Neuronal stem cell (in vitro differentiated cells): ENCODE results near the gene PCP4L1. TPM values are rescaled to one million over a fixed set of nuclear protein-coding genes. Genes with fewer than 3 reads are reported as not detected.

Source experiments
- DNase-seq: peaks from one replicate; pipeline ENCODE4 v3.0.0-alpha.2; 2013; ENCODE audit warnings: low spot score
- H2AFZ ChIP-seq: one replicate; pipeline ENCODE4 v1.6.1; 2013; ENCODE audit warnings: mild to moderate bottlenecking, low read length, inconsistent platforms
- H2AK5ac ChIP-seq: 2 replicates; pipeline ENCODE4 v1.6.1; 2013; ENCODE audit warnings: low read depth, mild to moderate bottlenecking, inconsistent platforms, low read length, moderate library complexity, mixed read lengths
- H2BK120ac ChIP-seq: 2 replicates; pipeline ENCODE4 v1.6.1; 2013; ENCODE audit warnings: low read depth, mild to moderate bottlenecking, inconsistent platforms, low read length, moderate library complexity, mixed read lengths
- H2BK12ac ChIP-seq: one replicate; pipeline ENCODE4 v1.6.1; 2013; ENCODE audit warnings: low read length, inconsistent platforms
- H2BK15ac ChIP-seq: 2 replicates; pipeline ENCODE4 v1.6.1; 2013; ENCODE audit warnings: mild to moderate bottlenecking, low read length, inconsistent platforms, mixed read lengths
- H2BK5ac ChIP-seq: one replicate; pipeline ENCODE4 v1.6.1; 2013; ENCODE audit warnings: inconsistent platforms, mild to moderate bottlenecking, low read length, moderate library complexity
- H3K14ac ChIP-seq: one replicate; pipeline ENCODE4 v1.6.1; 2013; ENCODE audit warnings: low read length, inconsistent platforms
- H3K18ac ChIP-seq: 2 replicates; pipeline ENCODE4 v1.6.1; 2013; ENCODE audit warnings: low read length, inconsistent platforms
- H3K23ac ChIP-seq: 2 replicates; pipeline ENCODE4 v1.6.1; 2013; ENCODE audit warnings: low read depth, mild to moderate bottlenecking, mixed read lengths, low read length, inconsistent platforms; ENCODE audit not compliant: poor library complexity
- H3K27ac ChIP-seq: replicated peaks from 3 replicates; pipeline ENCODE4 v1.5.1; 2013; ENCODE audit warnings: low read length, inconsistent platforms
- H3K27me3 ChIP-seq, 3 experiments: 2 replicates each; pipeline ENCODE4 v1.6.1; 2013; ENCODE audit warnings: low read length in 3 of 3, mild to moderate bottlenecking in 2 of 3, inconsistent platforms in 1 of 3, low read depth in 1 of 3, mixed read lengths in 1 of 3, moderate library complexity in 1 of 3; ENCODE audit not compliant: control insufficient read depth in 3 of 3, insufficient read depth in 3 of 3
- H3K36me3 ChIP-seq, 2 donors: replicated peaks in 1 of 2; 2 replicates each; pipeline ENCODE4 v1.6.1; 2013; ENCODE audit warnings: low read length in 2 of 2; ENCODE audit not compliant: control insufficient read depth in 2 of 2, insufficient read depth in 2 of 2
- H3K4ac ChIP-seq: 2 replicates; pipeline ENCODE4 v1.6.1; 2013; ENCODE audit warnings: inconsistent platforms, mild to moderate bottlenecking, low read length, moderate library complexity
- H3K4me1 ChIP-seq, 2 donors: 1 replicate in 1 of 2; 2 replicates in 1 of 2; pipeline ENCODE4 v1.6.1; 2013; ENCODE audit warnings: low read length in 2 of 2, low read depth in 1 of 2; ENCODE audit not compliant: control insufficient read depth in 2 of 2, insufficient read depth in 1 of 2
- H3K4me2 ChIP-seq: one replicate; pipeline ENCODE4 v1.6.1; 2013; ENCODE audit warnings: mild to moderate bottlenecking, low read length, inconsistent platforms; ENCODE audit not compliant: insufficient read depth, poor library complexity, severe bottlenecking
- H3K4me3 ChIP-seq, 2 donors: 2 replicates each; pipeline ENCODE4 v1.5.1; 2013; ENCODE audit warnings: low read length in 2 of 2, mild to moderate bottlenecking in 2 of 2, inconsistent platforms in 1 of 2, moderate library complexity in 1 of 2
- H3K79me1 ChIP-seq: one replicate; pipeline ENCODE4 v1.6.1; 2013; ENCODE audit warnings: low read depth, mild to moderate bottlenecking, inconsistent platforms, low read length, moderate library complexity
- H3K9ac ChIP-seq: one replicate; pipeline ENCODE4 v1.6.1; 2013; ENCODE audit warnings: mild to moderate bottlenecking, low read depth, low read length, inconsistent platforms; ENCODE audit not compliant: poor library complexity
- H3K9me3 ChIP-seq, 2 donors: replicated peaks in 1 of 2; 2 replicates each; pipeline versions ENCODE3 to v1.6.1; 2013; ENCODE audit warnings: low read length in 2 of 2, mild to moderate bottlenecking in 2 of 2, inconsistent platforms in 1 of 2, low read depth in 1 of 2, mixed read lengths in 1 of 2, moderate library complexity in 1 of 2; ENCODE audit not compliant: control insufficient read depth in 2 of 2, insufficient read depth in 1 of 2
- H4K8ac ChIP-seq: one replicate; pipeline ENCODE4 v1.6.1; 2013; ENCODE audit warnings: low read depth, mild to moderate bottlenecking, inconsistent platforms, low read length, moderate library complexity
- H4K91ac ChIP-seq: one replicate; pipeline ENCODE4 v1.6.1; 2013; ENCODE audit warnings: low read length, low read depth, mild to moderate bottlenecking, inconsistent platforms; ENCODE audit not compliant: poor library complexity
- WGBS, 2 donors: extraction: QIAGEN DNeasy Blood & Tissue Kit; methylation state at CpG; one replicate each; pipeline ENCODE4 v1.1.7; 2013; ENCODE audit warnings: missing lambda C conversion rate in 2 of 2, mixed read lengths in 1 of 2; ENCODE audit not compliant: insufficient read length in 2 of 2, insufficient replicate concordance in 1 of 2; ENCODE audit errors: extremely low coverage in 2 of 2; 5-methylcytosine and 5-hydroxymethylcytosine counted together
- polyA plus RNA-seq, 2 experiments: library from polyadenylated mRNA; stranded (reverse); fragments of 200-250 nt; gene quantifications; one replicate each; pipeline ENCODE4 v1.2.3, GENCODE V29; 2013

The PCP4L1 gene
- 0.15 TPM for polyA plus RNA-seq (2013, experiment 1 of 2)
- 0.29 TPM for polyA plus RNA-seq (2013, experiment 2 of 2)

GRCh38 chr1:161258439-161259344 is at the start of gene PCP4L1:
Gene PCP4L1 (plus strand): TSS chr1:161258745. CDS start chr1:161258975, 230 bp downstream.
- Histone ChIP-seq H3K27ac (no peak within 1 kb of the TSS), H3K27me3 (peaks cover 4 to 40% (median 21%) of the 10 kb centered on the region in 3 experiments), H3K4ac (no peak within 1 kb of the TSS), H3K79me1 (no peaks in the 10 kb centered on the region), H3K14ac (no peak within 1 kb of the TSS), H4K91ac (no peak within 1 kb of the TSS), H3K9ac (peak within 1 kb of the TSS; percentile 79), H3K4me1 (peaks cover 0 to 7% of the 10 kb centered on the region in 2 donors), H2AFZ (peak within 1 kb of the TSS; percentile 85), H3K23ac (no peak within 1 kb of the TSS), H3K4me3 (peak within 1 kb of the TSS; percentile 36 to 79), H2BK12ac (no peak within 1 kb of the TSS), H3K18ac (peak within 1 kb of the TSS; percentile 60), H3K9me3 (peaks cover 5 to 14% of the 10 kb centered on the region in 2 donors), H2AK5ac (no peak within 1 kb of the TSS), H3K36me3 (no peaks in the 10 kb centered on the region), H2BK5ac (no peak within 1 kb of the TSS), H2BK15ac (peak within 1 kb of the TSS; percentile 56), H2BK120ac (peak within 1 kb of the TSS; percentile 22), H4K8ac (no peak within 1 kb of the TSS), H3K4me2 (peak within 1 kb of the TSS; percentile 97)
- no CpG with 5 or more reads among the region's 62 CpGs for WGBS, 2 donors
- DNase-seq, result peak; percentile 73

GRCh38 chr1:161209790-161210409 is 48.6 kb upstream of the PCP4L1 start:
- Histone ChIP-seq H3K27ac (no peak overlapping the region), H2AFZ (no peak overlapping the region), H3K9ac (no peak overlapping the region), H2BK15ac (no peak overlapping the region), H3K4ac (no peak overlapping the region), H3K18ac (no peak overlapping the region), H3K27me3 (peaks cover 0 to 2% (median 0%) of the 10 kb centered on the region in 3 experiments), H3K36me3 (peaks cover 47 to 98% of the 10 kb centered on the region in 2 donors), H3K4me2 (no peak overlapping the region), H2BK5ac (no peak overlapping the region), H3K4me3 (no peak overlapping the region), H3K23ac (no peak overlapping the region), H3K4me1 (no peaks in the 10 kb centered on the region), H2BK120ac (no peak overlapping the region), H3K9me3 (no peaks in the 10 kb centered on the region), H4K8ac (no peak overlapping the region), H2BK12ac (no peak overlapping the region), H4K91ac (no peak overlapping the region), H2AK5ac (no peak overlapping the region), H3K14ac (no peak overlapping the region), H3K79me1 (peaks cover 2% of the 10 kb centered on the region)
- no peak for DNase-seq
- WGBS, 2 donors, result no CpG with 5 or more reads among the region's 11 CpGs

GRCh38 chr1:161214369-161214768 is 44.2 kb upstream of the PCP4L1 start:
- no peak overlapping the region for H3K18ac ChIP-seq
- no peak overlapping the region for H2AK5ac ChIP-seq
- H3K36me3 ChIP-seq, result peaks cover 32 to 59% of the 10 kb centered on the region in 2 donors
- no peak overlapping the region for H3K4ac ChIP-seq
- no peak overlapping the region for H2BK15ac ChIP-seq
- H3K4me1 ChIP-seq, result peaks cover 4 to 6% of the 10 kb centered on the region in 2 donors
- H2BK120ac ChIP-seq, result no peak overlapping the region
- no peak overlapping the region for H3K4me2 ChIP-seq
- H3K4me3 ChIP-seq, result no peak overlapping the region
- H3K9me3 ChIP-seq, result no peaks in the 10 kb centered on the region
- no peak overlapping the region for H3K23ac ChIP-seq
- no peak for DNase-seq
- no peak overlapping the region for H4K8ac ChIP-seq
- H3K27ac ChIP-seq, result no peak overlapping the region
- no CpG with 5 or more reads among the region's 9 CpGs for WGBS, 2 donors
- H2AFZ ChIP-seq, result no peak overlapping the region
- peaks cover 0 to 2% (median 0%) of the 10 kb centered on the region in 3 experiments for H3K27me3 ChIP-seq
- no peak overlapping the region for H4K91ac ChIP-seq
- H3K79me1 ChIP-seq, result no peaks in the 10 kb centered on the region
- no peak overlapping the region for H3K9ac ChIP-seq
- H2BK5ac ChIP-seq, result no peak overlapping the region
- H3K14ac ChIP-seq, result no peak overlapping the region
- no peak overlapping the region for H2BK12ac ChIP-seq

GRCh38 chr1:161215076-161215475 is 43.5 kb upstream of the PCP4L1 start, which contains the start of gene FCER1G:
Gene FCER1G (plus strand): TSS chr1:161215295. CDS start chr1:161215322, 27 bp downstream.
- H3K4me1 ChIP-seq, result peaks cover 4 to 6% of the 10 kb centered on the region in 2 donors
- H3K9me3 ChIP-seq, result no peaks in the 10 kb centered on the region
- H3K4ac ChIP-seq, result no peak within 1 kb of the TSS
- no peak within 1 kb of the TSS for H2BK12ac ChIP-seq
- no peak within 1 kb of the TSS for H2BK15ac ChIP-seq
- no peak within 1 kb of the TSS for H2AFZ ChIP-seq
- peak within 1 kb of the TSS in 1 of 2 donors; percentile 44 for H3K4me3 ChIP-seq
- no peak within 1 kb of the TSS for H2BK120ac ChIP-seq
- no peak within 1 kb of the TSS for H4K91ac ChIP-seq
- H3K27ac ChIP-seq, result no peak within 1 kb of the TSS
- no peak within 1 kb of the TSS for H3K4me2 ChIP-seq
- no peaks in the 10 kb centered on the region for H3K79me1 ChIP-seq
- no peak within 1 kb of the TSS for H2BK5ac ChIP-seq
- no peak for DNase-seq
- H3K23ac ChIP-seq, result no peak within 1 kb of the TSS
- no peak within 1 kb of the TSS for H3K9ac ChIP-seq
- H2AK5ac ChIP-seq, result no peak within 1 kb of the TSS
- no peak within 1 kb of the TSS for H3K18ac ChIP-seq
- peaks cover 0 to 2% (median 0%) of the 10 kb centered on the region in 3 experiments for H3K27me3 ChIP-seq
- no peak within 1 kb of the TSS for H3K14ac ChIP-seq
- WGBS, 2 donors, result no CpG with 5 or more reads among the region's 10 CpGs
- H4K8ac ChIP-seq, result no peak within 1 kb of the TSS
- H3K36me3 ChIP-seq, result peaks cover 31 to 52% of the 10 kb centered on the region in 2 donors
